HEK293 (cell line): ENCODE results near the gene CLK1.

Source experiments
- ATF2 ChIP-seq: fragments of 450-650 bp; formaldehyde crosslinking; IDR thresholded peaks from 2 replicates; pipeline ENCODE4 v1.5.1; 2016; ENCODE audit warnings: missing biosample characterization, missing genetic modification characterization, low read depth
- BCL11B ChIP-seq: fragments of 450-650 bp; formaldehyde crosslinking; IDR thresholded peaks from 2 replicates; pipeline ENCODE4 v1.5.1; 2016; ENCODE audit warnings: low read depth, missing biosample characterization, missing genetic modification characterization
- GFI1B ChIP-seq: fragments of 450-650 bp; formaldehyde crosslinking; IDR thresholded peaks from 2 replicates; pipeline ENCODE4 v1.5.1; 2016; ENCODE audit warnings: missing biosample characterization, missing genetic modification characterization
- HOXD13 ChIP-seq: sonication (generic); formaldehyde crosslinking; IDR thresholded peaks from 2 replicates; pipeline ENCODE4 v1.8.0; 2022; ENCODE audit warnings: missing genetic modification reagents, borderline replicate concordance
- INSM2 ChIP-seq: fragments of 450-650 bp; formaldehyde crosslinking; IDR thresholded peaks from 2 replicates; pipeline ENCODE4 v1.5.1; 2016; ENCODE audit warnings: missing biosample characterization, missing genetic modification characterization
- KLF16 ChIP-seq: fragments of 450-650 bp; formaldehyde crosslinking; IDR thresholded peaks from 2 replicates; pipeline ENCODE4 v1.5.1; 2017; ENCODE audit warnings: missing biosample characterization, missing genetic modification characterization
- KLF7 ChIP-seq: fragments of 450-650 bp; formaldehyde crosslinking; IDR thresholded peaks from 2 replicates; pipeline ENCODE4 v1.5.1; 2016; ENCODE audit warnings: missing biosample characterization, missing genetic modification characterization, borderline replicate concordance
- OSR2 ChIP-seq: fragments of 450-650 bp; formaldehyde crosslinking; IDR thresholded peaks from 2 replicates; pipeline ENCODE4 v1.5.1; 2016; ENCODE audit warnings: missing biosample characterization, missing genetic modification characterization
- PRDM1 ChIP-seq: fragments of 450-650 bp; formaldehyde crosslinking; IDR thresholded peaks from 2 replicates; pipeline ENCODE4; 2016; ENCODE audit warnings: missing biosample characterization, missing genetic modification characterization
- SALL2 ChIP-seq: fragments of 450-650 bp; formaldehyde crosslinking; IDR thresholded peaks from 2 replicates; pipeline ENCODE4 v1.5.0; 2017; ENCODE audit warnings: missing biosample characterization, mild to moderate bottlenecking, missing genetic modification characterization, borderline replicate concordance
- SCRT2 ChIP-seq: fragments of 450-650 bp; formaldehyde crosslinking; IDR thresholded peaks from 2 replicates; pipeline ENCODE4 v1.5.1; 2016; ENCODE audit warnings: missing biosample characterization, missing genetic modification characterization
- YY2 ChIP-seq: fragments of 450-650 bp; formaldehyde crosslinking; IDR thresholded peaks from 2 replicates; pipeline ENCODE4 v1.5.1; 2016; ENCODE audit warnings: missing biosample characterization, missing genetic modification characterization
- ZBTB8A ChIP-seq: fragments of 450-650 bp; formaldehyde crosslinking; IDR thresholded peaks from 2 replicates; pipeline ENCODE4 v1.5.1; 2016; ENCODE audit warnings: missing biosample characterization, missing genetic modification characterization
- ZNF239 ChIP-seq: fragments of 450-650 bp; formaldehyde crosslinking; IDR thresholded peaks from 2 replicates; pipeline ENCODE4 v1.5.1; 2016; ENCODE audit warnings: missing biosample characterization, missing genetic modification characterization
- ZNF266 ChIP-seq: fragments of 450-650 bp; formaldehyde crosslinking; IDR thresholded peaks from 2 replicates; pipeline ENCODE4 v1.5.1; 2016; ENCODE audit warnings: missing biosample characterization, missing genetic modification characterization, low read depth
- ZNF394 ChIP-seq: fragments of 450-650 bp; formaldehyde crosslinking; IDR thresholded peaks from 2 replicates; pipeline ENCODE4 v1.5.1; 2016; ENCODE audit warnings: missing biosample characterization, missing genetic modification characterization, mild to moderate bottlenecking, moderate library complexity, borderline replicate concordance
- ZNF449 ChIP-seq: fragments of 450-650 bp; formaldehyde crosslinking; IDR thresholded peaks from 2 replicates; pipeline ENCODE4 v1.5.1; 2017; ENCODE audit warnings: missing biosample characterization, mild to moderate bottlenecking, missing genetic modification characterization, moderate library complexity
- ZNF473 ChIP-seq: fragments of 450-650 bp; formaldehyde crosslinking; IDR thresholded peaks from 2 replicates; pipeline ENCODE4 v1.5.1; 2017; ENCODE audit warnings: missing biosample characterization, missing genetic modification characterization
- ZNF623 ChIP-seq: fragments of 450-650 bp; formaldehyde crosslinking; IDR thresholded peaks from 2 replicates; pipeline ENCODE4 v1.5.1; 2016; ENCODE audit warnings: missing biosample characterization, missing genetic modification characterization
- TF ChIP-seq, protein P1 (sequence below): fragments of 450-650 bp; formaldehyde crosslinking; IDR thresholded peaks from 2 replicates; pipeline ENCODE4 v1.5.1; 2016; ENCODE audit warnings: missing biosample characterization, missing genetic modification characterization, borderline replicate concordance
- TF ChIP-seq, protein P2 (sequence below): sonication (generic); formaldehyde crosslinking; IDR thresholded peaks from 2 replicates; pipeline ENCODE4 v1.8.1; 2022; ENCODE audit warnings: mild to moderate bottlenecking, moderate library complexity, missing genetic modification reagents
- TF ChIP-seq, protein P3 (sequence below): fragments of 450-650 bp; formaldehyde crosslinking; IDR thresholded peaks from 2 replicates; pipeline ENCODE4 v1.5.1; 2017; ENCODE audit warnings: missing biosample characterization, missing genetic modification characterization

CLK1 gene

GRCh38 chr2:200888704-200889625 is 24.5 kb upstream of the CLK1 start, which contains the start of the genes NIF3L1 and PPIL3 (continued):
- TF ChIP-seq, protein P1, sequence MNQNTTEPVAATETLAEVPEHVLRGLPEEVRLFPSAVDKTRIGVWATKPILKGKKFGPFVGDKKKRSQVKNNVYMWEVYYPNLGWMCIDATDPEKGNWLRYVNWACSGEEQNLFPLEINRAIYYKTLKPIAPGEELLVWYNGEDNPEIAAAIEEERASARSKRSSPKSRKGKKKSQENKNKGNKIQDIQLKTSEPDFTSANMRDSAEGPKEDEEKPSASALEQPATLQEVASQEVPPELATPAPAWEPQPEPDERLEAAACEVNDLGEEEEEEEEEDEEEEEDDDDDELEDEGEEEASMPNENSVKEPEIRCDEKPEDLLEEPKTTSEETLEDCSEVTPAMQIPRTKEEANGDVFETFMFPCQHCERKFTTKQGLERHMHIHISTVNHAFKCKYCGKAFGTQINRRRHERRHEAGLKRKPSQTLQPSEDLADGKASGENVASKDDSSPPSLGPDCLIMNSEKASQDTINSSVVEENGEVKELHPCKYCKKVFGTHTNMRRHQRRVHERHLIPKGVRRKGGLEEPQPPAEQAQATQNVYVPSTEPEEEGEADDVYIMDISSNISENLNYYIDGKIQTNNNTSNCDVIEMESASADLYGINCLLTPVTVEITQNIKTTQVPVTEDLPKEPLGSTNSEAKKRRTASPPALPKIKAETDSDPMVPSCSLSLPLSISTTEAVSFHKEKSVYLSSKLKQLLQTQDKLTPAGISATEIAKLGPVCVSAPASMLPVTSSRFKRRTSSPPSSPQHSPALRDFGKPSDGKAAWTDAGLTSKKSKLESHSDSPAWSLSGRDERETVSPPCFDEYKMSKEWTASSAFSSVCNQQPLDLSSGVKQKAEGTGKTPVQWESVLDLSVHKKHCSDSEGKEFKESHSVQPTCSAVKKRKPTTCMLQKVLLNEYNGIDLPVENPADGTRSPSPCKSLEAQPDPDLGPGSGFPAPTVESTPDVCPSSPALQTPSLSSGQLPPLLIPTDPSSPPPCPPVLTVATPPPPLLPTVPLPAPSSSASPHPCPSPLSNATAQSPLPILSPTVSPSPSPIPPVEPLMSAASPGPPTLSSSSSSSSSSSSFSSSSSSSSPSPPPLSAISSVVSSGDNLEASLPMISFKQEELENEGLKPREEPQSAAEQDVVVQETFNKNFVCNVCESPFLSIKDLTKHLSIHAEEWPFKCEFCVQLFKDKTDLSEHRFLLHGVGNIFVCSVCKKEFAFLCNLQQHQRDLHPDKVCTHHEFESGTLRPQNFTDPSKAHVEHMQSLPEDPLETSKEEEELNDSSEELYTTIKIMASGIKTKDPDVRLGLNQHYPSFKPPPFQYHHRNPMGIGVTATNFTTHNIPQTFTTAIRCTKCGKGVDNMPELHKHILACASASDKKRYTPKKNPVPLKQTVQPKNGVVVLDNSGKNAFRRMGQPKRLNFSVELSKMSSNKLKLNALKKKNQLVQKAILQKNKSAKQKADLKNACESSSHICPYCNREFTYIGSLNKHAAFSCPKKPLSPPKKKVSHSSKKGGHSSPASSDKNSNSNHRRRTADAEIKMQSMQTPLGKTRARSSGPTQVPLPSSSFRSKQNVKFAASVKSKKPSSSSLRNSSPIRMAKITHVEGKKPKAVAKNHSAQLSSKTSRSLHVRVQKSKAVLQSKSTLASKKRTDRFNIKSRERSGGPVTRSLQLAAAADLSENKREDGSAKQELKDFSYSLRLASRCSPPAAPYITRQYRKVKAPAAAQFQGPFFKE (tag by site-specific recombination), result no peak
- TF ChIP-seq HOXD13 (CRISPR knock-in tag) (no peak), PRDM1 (peak; percentile 87), ZNF239 (tag by site-specific recombination) (no peak), BCL11B (tag by site-specific recombination) (no peak), SALL2 (no peak), ZNF623 (tag by site-specific recombination) (no peak), KLF7 (0 out of 2 replicates have a peak, but pooled peaks have one; percentile 42), ZNF394 (tag by site-specific recombination) (peak; percentile 39; the same call in 1 of the 2 replicates), ATF2 (0 out of 2 replicates have a peak, but pooled peaks have one; percentile 23), KLF16 (tag by site-specific recombination) (0 out of 2 replicates have a peak, but pooled peaks have one; percentile 14), ZBTB8A (tag by site-specific recombination) (peak; percentile 75; the same call in 1 of the 2 replicates), OSR2 (tag by site-specific recombination) (no peak), ZNF473 (tag by site-specific recombination) (no peak), YY2 (tag by site-specific recombination) (no peak; the same call in 1 of the 2 replicates), INSM2 (peak; percentile 61; the same call in 1 of the 2 replicates), ZNF449 (peak; percentile 72; the same call in 1 of the 2 replicates), GFI1B (tag by site-specific recombination) (no peak), SCRT2 (tag by site-specific recombination) (no peak), ZNF266 (tag by site-specific recombination) (peak; percentile 85; the same call in 1 of the 2 replicates)
- TF ChIP-seq, protein P2, sequence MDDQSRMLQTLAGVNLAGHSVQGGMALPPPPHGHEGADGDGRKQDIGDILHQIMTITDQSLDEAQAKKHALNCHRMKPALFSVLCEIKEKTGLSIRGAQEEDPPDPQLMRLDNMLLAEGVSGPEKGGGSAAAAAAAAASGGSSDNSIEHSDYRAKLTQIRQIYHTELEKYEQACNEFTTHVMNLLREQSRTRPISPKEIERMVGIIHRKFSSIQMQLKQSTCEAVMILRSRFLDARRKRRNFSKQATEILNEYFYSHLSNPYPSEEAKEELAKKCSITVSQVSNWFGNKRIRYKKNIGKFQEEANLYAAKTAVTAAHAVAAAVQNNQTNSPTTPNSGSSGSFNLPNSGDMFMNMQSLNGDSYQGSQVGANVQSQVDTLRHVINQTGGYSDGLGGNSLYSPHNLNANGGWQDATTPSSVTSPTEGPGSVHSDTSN (CRISPR knock-in tag), result no peak
- TF ChIP-seq, protein P3, sequence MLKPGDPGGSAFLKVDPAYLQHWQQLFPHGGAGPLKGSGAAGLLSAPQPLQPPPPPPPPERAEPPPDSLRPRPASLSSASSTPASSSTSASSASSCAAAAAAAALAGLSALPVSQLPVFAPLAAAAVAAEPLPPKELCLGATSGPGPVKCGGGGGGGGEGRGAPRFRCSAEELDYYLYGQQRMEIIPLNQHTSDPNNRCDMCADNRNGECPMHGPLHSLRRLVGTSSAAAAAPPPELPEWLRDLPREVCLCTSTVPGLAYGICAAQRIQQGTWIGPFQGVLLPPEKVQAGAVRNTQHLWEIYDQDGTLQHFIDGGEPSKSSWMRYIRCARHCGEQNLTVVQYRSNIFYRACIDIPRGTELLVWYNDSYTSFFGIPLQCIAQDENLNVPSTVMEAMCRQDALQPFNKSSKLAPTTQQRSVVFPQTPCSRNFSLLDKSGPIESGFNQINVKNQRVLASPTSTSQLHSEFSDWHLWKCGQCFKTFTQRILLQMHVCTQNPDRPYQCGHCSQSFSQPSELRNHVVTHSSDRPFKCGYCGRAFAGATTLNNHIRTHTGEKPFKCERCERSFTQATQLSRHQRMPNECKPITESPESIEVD (tag by site-specific recombination), result 0 out of 2 replicates have a peak, but pooled peaks have one; percentile 32
